Keratinocyte (primary cell): ENCODE results near the gene CRLF2. TPM values are rescaled to one million over a fixed set of nuclear protein-coding genes. Genes with fewer than 3 reads are reported as not detected.
"Not testable (repeated sequence)": the region's sequence is repeated elsewhere in the genome, so short reads cannot be mapped to it uniquely, and the experiment has no call there.

Experiments
- DNase-seq: peaks from one replicate; pipeline ENCODE4 v3.0.0-alpha.2; 2011; ENCODE audit warnings: low read depth, missing footprints, low spot score
- FAIRE-seq: peaks from 2 replicates; lab custom pipeline; 2011; peaks lifted over from hg19 to GRCh38; lab: Jason Lieb, UNC
- H2AFZ ChIP-seq: 2 replicates; pipeline ENCODE4 v1.6.0; 2012; ENCODE audit warnings: low read length, control low read depth, inconsistent platforms; ENCODE audit not compliant: control insufficient read depth
- H3K27ac ChIP-seq: 2 replicates; pipeline ENCODE4 v1.5.1; 2011; ENCODE audit warnings: low read length; ENCODE audit not compliant: control insufficient read depth, insufficient read depth
- H3K27me3 ChIP-seq: 3 replicates; pipeline ENCODE4 v1.6.0; 2011; ENCODE audit warnings: low read length; ENCODE audit not compliant: control insufficient read depth, insufficient read depth; ENCODE audit errors: extremely low read depth
- H3K36me3 ChIP-seq, 2 experiments: 2 replicates in 1 of 2; 3 replicates in 1 of 2; pipeline ENCODE4 v1.5.1; 2011; ENCODE audit warnings: low read length in 2 of 2, mild to moderate bottlenecking in 1 of 2; ENCODE audit not compliant: control insufficient read depth in 2 of 2, insufficient read depth in 2 of 2; ENCODE audit errors: extremely low read depth in 1 of 2
- H3K4me1 ChIP-seq: 3 replicates; pipeline ENCODE4 v1.5.1; 2011; ENCODE audit warnings: low read length; ENCODE audit not compliant: control insufficient read depth, insufficient read depth; ENCODE audit errors: extremely low read depth
- H3K4me2 ChIP-seq: 3 replicates; pipeline ENCODE4 v1.6.0; 2011; ENCODE audit warnings: low read depth, low read length; ENCODE audit not compliant: control insufficient read depth, insufficient read depth; ENCODE audit errors: extremely low read depth
- H3K4me3 ChIP-seq, 3 experiments: fragments of 200-600 bp in 1 of 3; sonication (generic) in 1 of 3; 2 replicates in 2 of 3; 3 replicates in 1 of 3; pipeline ENCODE4 v1.5.1; 2011 to 2016; ENCODE audit warnings: low read length in 3 of 3, mild to moderate bottlenecking in 3 of 3, control low read depth in 2 of 3, inconsistent platforms in 1 of 3, low read depth in 1 of 3, mixed read lengths in 1 of 3, mixed run types in 1 of 3, moderate library complexity in 1 of 3; ENCODE audit not compliant: control insufficient read depth in 2 of 3, insufficient read depth in 2 of 3; ENCODE audit errors: extremely low read depth in 1 of 3
- H3K79me2 ChIP-seq: 2 replicates; pipeline ENCODE4 v1.6.0; 2012; ENCODE audit warnings: low read length; ENCODE audit not compliant: control insufficient read depth, insufficient read depth
- H3K9ac ChIP-seq: 3 replicates; pipeline ENCODE4 v1.6.0; 2011; ENCODE audit warnings: low read length; ENCODE audit not compliant: control insufficient read depth, insufficient read depth; ENCODE audit errors: extremely low read depth
- H3K9me1 ChIP-seq: 3 replicates; pipeline ENCODE4 v1.6.0; 2011; ENCODE audit warnings: low read length; ENCODE audit not compliant: control insufficient read depth, insufficient read depth; ENCODE audit errors: extremely low read depth
- H3K9me3 ChIP-seq: 2 replicates; pipeline ENCODE4 v1.5.1; 2012; ENCODE audit warnings: low read depth, low read length; ENCODE audit not compliant: control insufficient read depth
- H4K20me1 ChIP-seq: 3 replicates; pipeline ENCODE4 v1.6.0; 2011; ENCODE audit warnings: low read length; ENCODE audit not compliant: control insufficient read depth, insufficient read depth; ENCODE audit errors: extremely low read depth
- CTCF ChIP-seq, 3 experiments: IDR thresholded peaks in 1 of 3; conservative IDR thresholded peaks in 1 of 3; optimal IDR thresholded peaks in 1 of 3; 2 replicates in 2 of 3; 3 replicates in 1 of 3; pipeline versions ENCODE3 to v1.5.1; 2011; ENCODE audit warnings: low read length in 3 of 3, mild to moderate bottlenecking in 3 of 3, moderate library complexity in 2 of 3, control low read depth in 1 of 3, inconsistent platforms in 1 of 3; ENCODE audit not compliant: insufficient read depth in 2 of 3; ENCODE audit errors: extremely low read depth in 1 of 3
- EZH2 ChIP-seq: IDR thresholded peaks from one replicate; pipeline ENCODE4 v1.6.1; 2012; ENCODE audit warnings: inconsistent platforms, mild to moderate bottlenecking, low read length, moderate library complexity
- dilution Hi-C: fragments of 300-500 bp; cut with MboI; formaldehyde crosslinking; loops from one replicate; pipeline ENCODE4 v1.7.0; 2020; ENCODE audit warnings: low sequenced_read_pairs; ENCODE audit not compliant: extremely low pct_ligation_motif_present
- polyA plus RNA-seq, 5 experiments: library from polyadenylated mRNA; depleted of rRNA in 3 of 5; stranded (reverse) in 3 of 5; stranded (forward) in 1 of 5; unstranded in 1 of 5; fragments of >200 nt; gene quantifications; 1 replicate in 1 of 5; 2 replicates in 3 of 5; 3 replicates in 1 of 5; pipeline versions ENCODE4 v1.2.1 to v1.2.3, GENCODE V29; 2011 to 2012; ENCODE audit warnings: missing spikeins in 2 of 5, low read depth in 1 of 5, low replicate concordance in 1 of 5

Gene CRLF2
- polyA plus RNA-seq, 1 donor (not counting 4 experiments of a cell fraction or from before 2014, with no cell fraction given), result not detected

- FAIRE-seq, result no peak
These were observed 27.3 kb upstream of the CRLF2 start for GRCh38 chrX:1239681-1240142.

GRCh38 chrX:1231850-1232465 lies 19.5 kb upstream of the CRLF2 start:
- TF ChIP-seq EZH2 (no peak), CTCF (optimal IDR thresholded peaks at IDR 0.05 in 1 of 3, IDR thresholded peaks at IDR 0.05 in 1 of 3, conservative IDR thresholded peaks at IDR 0.05 in 1 of 3; ENCODE audit: extremely low read depth in 1 of 3, insufficient read depth in 2 of 3, low read length in 3 of 3) (no peak)
- no peaks in the 10 kb centered on the region for H4K20me1 ChIP-seq

More at GRCh38 chrX:1239681-1240142, 27.3 kb upstream of the CRLF2 start:
- H3K36me3 ChIP-seq, result no peaks in the 10 kb centered on the region
- H3K4me2 ChIP-seq, result no peak overlapping the region
- no peak overlapping the region for H3K9ac ChIP-seq
- no peaks in the 10 kb centered on the region for H3K27me3 ChIP-seq
- dilution Hi-C loops, result no loop called here
- peaks cover 1% of the 10 kb centered on the region for H3K9me3 ChIP-seq
- H3K4me1 ChIP-seq, result no peaks in the 10 kb centered on the region
- TF ChIP-seq CTCF (optimal IDR thresholded peaks at IDR 0.05 in 1 of 3, IDR thresholded peaks at IDR 0.05 in 1 of 3, conservative IDR thresholded peaks at IDR 0.05 in 1 of 3; ENCODE audit: extremely low read depth in 1 of 3, insufficient read depth in 2 of 3, low read length in 3 of 3), result no peak
- no peaks in the 10 kb centered on the region for H3K79me2 ChIP-seq
- H3K4me3 ChIP-seq, result no peak overlapping the region
- H4K20me1 ChIP-seq, result no peaks in the 10 kb centered on the region
- no peak overlapping the region for H2AFZ ChIP-seq
- no peak for DNase-seq
- no peak overlapping the region for H3K27ac ChIP-seq
- H3K9me1 ChIP-seq, result no peaks in the 10 kb centered on the region

GRCh38 chrX:1228101-1228500 lies 15.7 kb upstream of the CRLF2 start:
- H3K9me1 ChIP-seq, H3K9me3 ChIP-seq, H3K36me3 ChIP-seq, dilution Hi-C loops, H3K79me2 ChIP-seq, H3K4me1 ChIP-seq, H3K4me2 ChIP-seq, H3K9ac ChIP-seq, H3K27ac ChIP-seq, FAIRE-seq, DNase-seq, H2AFZ ChIP-seq, H3K4me3 ChIP-seq, H4K20me1 ChIP-seq, H3K27me3 ChIP-seq: not testable (repeated sequence)

More at GRCh38 chrX:1231850-1232465, 19.5 kb upstream of the CRLF2 start:
- no peak overlapping the region for H3K4me2 ChIP-seq
- H3K9me1 ChIP-seq, result no peaks in the 10 kb centered on the region
- no peak for FAIRE-seq
- H3K36me3 ChIP-seq, result no peaks in the 10 kb centered on the region
- H3K27ac ChIP-seq, result no peak overlapping the region
- no peaks in the 10 kb centered on the region for H3K79me2 ChIP-seq
- dilution Hi-C loops, result no loop called here
- no peaks in the 10 kb centered on the region for H3K4me1 ChIP-seq
- no peak overlapping the region for H2AFZ ChIP-seq
- no peak for DNase-seq
- no peak overlapping the region for H3K9ac ChIP-seq
- no peak overlapping the region for H3K4me3 ChIP-seq
- no peaks in the 10 kb centered on the region for H3K9me3 ChIP-seq
- H3K27me3 ChIP-seq, result no peaks in the 10 kb centered on the region
